GM19452 (cell line): ENCODE data around the gene GUF1.

ENCODE experiments used
- ATAC-seq: cut with Tn5 transposase; IDR thresholded peaks from one replicate; pipeline ENCODE4 v1.9.1; 2021; ENCODE audit not compliant: unreplicated experiment

The GUF1 gene

GRCh38 chr4:44678094-44679041 is at the start of gene GUF1:
TSS of gene GUF1 (plus strand) at chr4:44678420. CDS start at chr4:44678623, 203 bp downstream.
- peak; percentile 97 for ATAC-seq

GRCh38 chr4:44629280-44629866 is 48.8 kb upstream of the GUF1 start:
- ATAC-seq, result peak; percentile 98

GRCh38 chr4:44632089-44632488 is 46.1 kb upstream of the GUF1 start:
- no peak for ATAC-seq

- ATAC-seq, result no peak
Measured at GRCh38 chr4:44632733-44633132, 45.5 kb upstream of the GUF1 start.

GRCh38 chr4:44638091-44638490 is 40.1 kb upstream of the GUF1 start:
- ATAC-seq, result no peak

- no peak for ATAC-seq
Measured at GRCh38 chr4:44646151-44646550, 32.1 kb upstream of the GUF1 start.

- no peak for ATAC-seq
Measured at GRCh38 chr4:44651425-44651824, 26.8 kb upstream of the GUF1 start, which contains the start of gene YIPF7. TSS of gene YIPF7 (minus strand) at chr4:44651625. CDS start at chr4:44650100, 1,525 bp downstream.

GRCh38 chr4:44652002-44652401 is 26.2 kb upstream of the GUF1 start:
- no peak for ATAC-seq

- ATAC-seq, result no peak
Measured at GRCh38 chr4:44660396-44660795, 17.8 kb upstream of the GUF1 start.

- no peak for ATAC-seq
Measured at GRCh38 chr4:44661940-44662622, 16.1 kb upstream of the GUF1 start.

GRCh38 chr4:44662623-44663005 is 15.6 kb upstream of the GUF1 start:
- ATAC-seq, result no peak

- no peak for ATAC-seq
Measured at GRCh38 chr4:44663539-44664263, 14.5 kb upstream of the GUF1 start.

GRCh38 chr4:44668526-44668925 is 9.7 kb upstream of the GUF1 start:
- ATAC-seq, result no peak

GRCh38 chr4:44670506-44671199 is 7.6 kb upstream of the GUF1 start:
- no peak for ATAC-seq

- no peak for ATAC-seq
Measured at GRCh38 chr4:44671636-44672035, 6.6 kb upstream of the GUF1 start.

GRCh38 chr4:44674471-44674870 is 3.7 kb upstream of the GUF1 start:
- ATAC-seq, result no peak

- ATAC-seq, result no peak
Measured at GRCh38 chr4:44675366-44675765, 2.9 kb upstream of the GUF1 start.

- peak; percentile 3 for ATAC-seq
Measured at GRCh38 chr4:44679060-44679459, 840 bp downstream of the GUF1 start.

GRCh38 chr4:44684648-44685047 is 6.4 kb downstream of the GUF1 start:
- ATAC-seq, result no peak

- no peak for ATAC-seq
Measured at GRCh38 chr4:44700427-44700826, 22.2 kb downstream of the GUF1 start.
